ENCODE measurements around the gene NR5A2.
A peak's percentile ranks its signal among the peaks of the same experiment; 100 is the strongest.

Gene NR5A2

GRCh38 chr1:200207711-200208126 is 180.2 kb downstream of the NR5A2 start:
- no peak for DNase-seq

DNA sequence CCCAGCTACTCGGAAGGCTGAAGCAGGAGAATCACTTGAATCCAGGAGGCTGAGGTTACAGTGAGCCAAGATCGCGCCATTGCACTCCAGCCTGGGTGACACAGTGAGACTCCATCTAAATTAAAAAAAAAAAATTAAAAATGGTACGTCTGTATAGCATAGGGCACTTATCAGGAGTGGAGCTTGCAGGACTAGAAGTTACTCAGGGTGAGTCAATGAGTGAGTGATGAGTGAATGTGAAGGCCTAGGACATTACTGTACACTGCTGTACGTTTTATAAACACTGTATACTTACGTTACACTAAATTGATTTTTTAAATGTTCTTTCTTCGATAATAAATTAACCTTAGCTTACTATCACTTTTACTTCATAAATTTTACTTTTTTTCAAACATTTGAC is 183.6 kb downstream of the NR5A2 start:
- DNase-seq, result no peak

- no peak for DNase-seq
Measured at GRCh38 chr1:200213392-200213791, 185.9 kb downstream of the NR5A2 start.

DNA sequence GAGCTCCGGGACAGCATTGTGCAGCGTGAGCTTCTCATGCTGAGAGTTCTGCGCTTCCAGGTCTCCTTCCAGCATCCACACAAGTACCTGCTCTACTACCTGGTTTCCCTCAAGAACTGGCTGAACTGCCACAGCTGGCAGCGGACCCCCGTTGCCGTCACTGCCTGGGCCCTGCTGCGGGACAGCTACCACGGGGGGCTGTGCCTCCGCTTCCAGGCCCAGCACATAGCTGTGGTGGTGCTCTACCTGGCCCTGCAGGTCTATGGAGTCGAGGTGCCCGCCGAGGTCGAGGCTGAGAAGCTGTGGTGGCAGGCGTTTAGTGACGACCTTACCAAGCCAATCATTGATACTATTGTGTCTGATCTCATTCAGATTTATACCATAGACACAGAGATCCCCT is 186.4 kb downstream of the NR5A2 start:
- no peak for DNase-seq

- no peak for DNase-seq
Measured at GRCh38 chr1:200215350-200215749, 187.8 kb downstream of the NR5A2 start.

DNA sequence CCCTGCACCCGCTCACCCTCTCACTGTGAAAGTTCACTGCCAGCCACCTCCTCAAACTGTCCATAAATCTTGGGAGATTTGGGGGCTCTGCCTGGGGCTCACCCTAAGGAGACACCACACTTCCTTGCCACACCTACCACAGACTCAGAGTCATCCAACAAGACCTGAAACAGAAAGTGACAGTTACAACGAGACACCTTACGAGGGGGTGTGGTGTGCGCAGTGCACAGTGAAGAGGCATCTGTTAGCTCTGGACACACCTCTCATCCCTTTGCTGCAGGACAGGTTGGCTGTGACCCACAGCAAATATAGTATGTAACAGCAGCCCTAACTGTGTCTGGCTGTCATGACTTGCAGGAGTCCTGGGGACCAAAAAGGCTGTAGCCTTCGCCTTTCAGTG is 190.2 kb downstream of the NR5A2 start:
- no peak for DNase-seq

DNA sequence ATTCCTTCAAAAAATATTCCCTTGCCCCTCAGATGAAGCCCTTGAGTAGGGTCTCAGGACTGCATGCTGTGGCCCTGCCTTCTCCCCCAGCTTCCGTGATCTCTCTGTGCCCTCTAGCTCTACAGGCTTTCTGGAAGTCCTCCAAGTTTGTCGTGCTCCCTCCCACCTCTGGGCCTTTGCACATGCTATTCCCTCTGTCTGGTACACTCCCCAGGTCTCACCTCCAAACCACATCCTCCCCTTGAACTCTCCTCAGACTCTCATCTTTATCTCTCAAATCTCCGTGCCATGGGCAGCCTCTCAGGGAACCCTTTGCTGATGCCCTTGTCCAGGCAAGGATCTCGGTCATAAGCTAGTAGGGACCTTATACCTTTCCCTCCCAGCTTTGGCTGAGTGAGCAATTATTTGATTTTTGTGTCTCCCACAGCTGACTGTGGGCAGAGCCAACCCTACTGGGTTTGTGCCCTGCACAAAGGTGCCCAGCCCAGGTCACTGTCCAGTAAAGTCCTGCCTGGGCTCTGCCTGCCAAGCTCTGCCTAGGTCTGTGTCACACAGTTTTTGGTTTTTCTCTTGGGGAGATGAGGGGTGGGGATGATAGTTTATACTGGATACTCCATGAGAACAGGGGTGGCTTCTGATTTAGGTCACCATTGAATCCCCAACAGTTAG is 194.2 kb downstream of the NR5A2 start:
- no peak for DNase-seq

DNA sequence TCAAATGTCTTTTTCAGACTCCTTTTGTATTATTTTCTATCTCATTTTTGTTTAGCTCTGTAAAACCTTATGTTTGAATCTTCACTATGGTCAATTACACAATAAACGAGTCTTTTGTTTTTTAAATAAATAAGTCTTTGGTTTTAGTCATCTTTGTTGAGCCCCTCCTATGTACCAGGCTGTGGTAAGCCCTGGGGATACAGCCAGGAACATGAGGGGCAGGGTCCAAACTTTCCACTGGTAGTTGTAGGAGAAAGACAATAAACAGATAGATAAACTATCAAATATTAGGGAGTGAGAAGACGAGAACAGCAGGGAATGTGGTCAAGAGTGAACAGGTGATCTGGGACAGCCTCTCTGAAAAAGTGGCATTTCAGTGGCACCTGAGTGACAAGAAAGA is 195.7 kb downstream of the NR5A2 start:
- no peak for DNase-seq

GRCh38 chr1:200223613-200224012 is 196.1 kb downstream of the NR5A2 start:
- no peak for DNase-seq

DNA sequence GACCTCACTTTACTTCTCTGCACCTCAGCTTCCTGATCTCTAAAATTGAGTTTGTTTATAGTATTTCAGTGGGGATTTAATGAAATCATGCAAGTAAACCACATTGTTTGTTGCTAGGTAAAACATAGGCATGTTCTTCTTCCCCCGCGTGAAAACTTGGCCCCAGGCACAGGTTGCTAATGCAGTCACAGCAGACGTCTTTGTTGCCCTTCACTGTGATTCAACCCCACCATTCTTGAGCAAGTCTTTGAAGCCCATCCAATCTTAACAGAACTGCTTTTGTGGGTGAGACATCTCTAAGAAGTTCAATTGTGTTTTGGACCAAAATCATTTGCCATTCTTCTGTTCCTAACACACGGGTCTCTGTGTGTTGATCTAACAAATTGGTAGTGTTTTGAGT is 196.8 kb downstream of the NR5A2 start:
- no peak for DNase-seq

- DNase-seq, result peak; percentile 30
Measured at GRCh38 chr1:200226268-200226968, 198.9 kb downstream of the NR5A2 start.

DNA sequence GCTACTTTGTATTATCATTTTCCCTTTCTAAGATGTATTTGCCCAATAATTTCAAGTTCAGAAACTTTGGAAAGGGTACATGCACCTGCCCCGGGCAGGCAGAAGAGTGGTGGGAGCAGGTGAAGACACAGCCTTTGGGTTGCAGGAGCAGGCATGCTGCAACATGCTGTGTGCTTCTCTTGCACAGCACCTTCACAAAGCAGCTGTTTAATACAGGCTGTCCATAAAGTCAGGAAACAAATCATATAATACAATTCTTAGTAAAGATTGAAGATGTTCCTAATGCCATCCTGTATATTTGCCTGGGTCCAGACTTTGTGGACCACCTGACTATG is 199.4 kb downstream of the NR5A2 start:
- no peak for DNase-seq
